Measurements from ENCODE around the gene DNASE2. TPM values are rescaled to one million over a fixed set of nuclear protein-coding genes. Genes with fewer than 3 reads are reported as not detected.
A peak's percentile ranks its signal among the peaks of the same experiment; 100 is the strongest.
"Not testable (repeated sequence)": the region's sequence is repeated elsewhere in the genome, so short reads cannot be mapped to it uniquely, and the experiment has no call there.

Gene DNASE2
- total RNA-seq, 2 donors from 2014 or later: 19.9 to 23.6 TPM

- peak; percentile 61 for DNase-seq
- peak; percentile 86 for ATAC-seq
- intact Hi-C loops (cut with DNase I): no loop called here
These were observed 13.8 kb downstream of the DNASE2 start for GRCh38 chr19:12867120-12868099.

GRCh38 chr19:12866416-12867119, 14.7 kb downstream of the DNASE2 start:
- intact Hi-C loops (cut with DNase I): no loop called here
- ATAC-seq: no peak
- no peak for DNase-seq

- intact Hi-C loops (cut with DNase I): no loop called here
- ATAC-seq (no peak), DNase-seq (no peak)
These were observed 15.4 kb downstream of the DNASE2 start for GRCh38 chr19:12865746-12866415.

- DNase-seq: no peak
- no peak for ATAC-seq
- intact Hi-C loops (cut with DNase I): no loop called here
These were observed 16.2 kb downstream of the DNASE2 start for GRCh38 chr19:12864721-12865715.

GRCh38 chr19:12864143-12864542, 17.1 kb downstream of the DNASE2 start:
- ATAC-seq (no peak), DNase-seq (no peak)
- intact Hi-C loops (cut with DNase I): no loop called here

- no peak for ATAC-seq
- no peak for DNase-seq
- intact Hi-C loops (cut with DNase I): no loop called here
These were observed 21.7 kb downstream of the DNASE2 start for GRCh38 chr19:12859546-12859945.

GRCh38 chr19:12858041-12858928, 23.0 kb downstream of the DNASE2 start:
- ATAC-seq (no peak), DNase-seq (no peak)
- intact Hi-C loops (cut with DNase I): no loop called here

- intact Hi-C loops (cut with DNase I): no loop called here
- ATAC-seq: no peak
- DNase-seq: no peak
These were observed 24.6 kb downstream of the DNASE2 start for GRCh38 chr19:12856653-12857052.

- intact Hi-C loops (cut with DNase I): loop anchor here in 1 of 2 donors (2.0 kb wide), 1 partner anchor 83 kb away; no protein-coding TSS in a partner anchor
- ATAC-seq (peak; percentile 99), DNase-seq (peak; percentile 83)
These were observed 33.8 kb downstream of the DNASE2 start for GRCh38 chr19:12847159-12848139.

- not testable (repeated sequence) for DNase-seq, ATAC-seq
- intact Hi-C loops (cut with DNase I): loop anchor here in 1 of 2 donors (2.0 kb wide), 1 partner anchor 82 kb away; no protein-coding TSS in a partner anchor
These were observed 34.6 kb downstream of the DNASE2 start for GRCh38 chr19:12846613-12847012.

GRCh38 chr19:12843999-12844732, 37.1 kb downstream of the DNASE2 start:
- no peak for ATAC-seq
- no peak for DNase-seq
- intact Hi-C loops (cut with DNase I): loop anchor here in 1 of 2 donors (5.0 kb wide), 1 partner anchor 77 kb away; no protein-coding TSS in a partner anchor

GRCh38 chr19:12843328-12843727, 37.9 kb downstream of the DNASE2 start:
- DNase-seq (no peak), ATAC-seq (no peak)
- intact Hi-C loops (cut with DNase I): loop anchor here in 1 of 2 donors (5.0 kb wide), 1 partner anchor 76 kb away; no protein-coding TSS in a partner anchor

GRCh38 chr19:12842511-12842910, 38.7 kb downstream of the DNASE2 start:
- intact Hi-C loops (cut with DNase I): loop anchor here in 1 of 2 donors (5.0 kb wide), 1 partner anchor 75 kb away; no protein-coding TSS in a partner anchor
- ATAC-seq (no peak), DNase-seq (no peak)

GRCh38 chr19:12841094-12841493, 40.2 kb downstream of the DNASE2 start:
- DNase-seq (peak; percentile 32), ATAC-seq (peak in 1 of 2 donors; percentile 21)
- intact Hi-C loops (cut with DNase I): loop anchor here in 1 of 2 donors (5.0 kb wide), 1 partner anchor 74 kb away; no protein-coding TSS in a partner anchor

Data from left cardiac atrium (tissue), 4 donors.